Ovary (tissue), 9 donors: ENCODE data around the gene KCNMA1. TPM values are rescaled to one million over a fixed set of nuclear protein-coding genes. Genes with fewer than 3 reads are reported as not detected.

Experiments used
- DNase-seq, 5 donors: peaks; one replicate each; pipeline ENCODE4 v3.0.0-alpha.2; 2019 to 2020
- H3K27ac ChIP-seq, 2 donors: fragments of 200-600 bp; one replicate each; pipeline versions ENCODE4 v1.5.1 to v1.8.0; 2019 to 2022
- H3K27me3 ChIP-seq: fragments of 200-600 bp; one replicate; pipeline ENCODE4 v1.8.0; 2022
- H3K36me3 ChIP-seq: fragments of 200-600 bp; sonication (generic); one replicate; pipeline ENCODE4 v1.5.1; 2019
- H3K4me1 ChIP-seq: one replicate; pipeline ENCODE4 v1.8.1; 2013; ENCODE audit warnings: mild to moderate bottlenecking, moderate library complexity; ENCODE audit not compliant: insufficient read depth
- H3K4me3 ChIP-seq: fragments of 200-600 bp; sonication (generic); one replicate; pipeline ENCODE4 v1.5.1; 2017
- H3K9me3 ChIP-seq, 2 donors: fragments of 200-600 bp in 1 of 2; sonication (generic) in 1 of 2; one replicate each; pipeline versions ENCODE4 v1.5.1 to v1.8.1; 2013 to 2019; ENCODE audit warnings: mild to moderate bottlenecking in 1 of 2, moderate library complexity in 1 of 2
- EP300 ChIP-seq: sonication (generic); formaldehyde crosslinking; IDR thresholded peaks from one replicate; pipeline ENCODE4 v1.6.1; 2017; ENCODE audit warnings: antibody characterized with exemption
- POLR2A ChIP-seq: fragments of 450-650 bp; IDR thresholded peaks from one replicate; pipeline ENCODE4 v1.6.1; 2017; ENCODE audit warnings: antibody characterized with exemption, mild to moderate bottlenecking, moderate library complexity
- WGBS, 3 donors: extraction: QIAGEN DNeasy Blood & Tissue Kit in 1 of 3; methylation state at CpG; one replicate each; pipeline versions ENCODE4 v1.1.5 to v1.1.7; 2013 to 2017; 5-methylcytosine and 5-hydroxymethylcytosine counted together
- intact Hi-C, 4 donors: fragments of 100-400 bp; cut with DNase I; formaldehyde crosslinking; loops; one replicate each; pipeline versions ENCODE4 v1.11.0 to v1.15.1; 2022 to 2023
- polyA plus RNA-seq, 2 donors: library from polyadenylated mRNA; stranded (reverse); fragments of 200-250 nt in 1 of 2; fragments of 350-450 nt in 1 of 2; fragmentation: Illumina TruSeq in 1 of 2; extraction: RNeasy Lipid Tissue Mini Kit (QIAGEN cat#74804) in 1 of 2; gene quantifications; one replicate each; pipeline ENCODE4 v1.2.3, GENCODE V29; 2013 to 2014
- total RNA-seq, 7 donors: library from RNA; depleted of rRNA in 2 of 7; stranded (reverse); fragments of >200 nt in 2 of 7; fragmentation: NEBNext Ultra II Directional in 3 of 7; extraction: Animal tissue kit (Norgen Biotek cat#: 25700) in 3 of 7; gene quantifications; one replicate each; pipeline versions ENCODE4 v1.1.0 to v1.2.4, GENCODE V29; 2016 to 2023
- TF ChIP-seq, protein P1 (sequence below), 3 donors: fragments of 450-650 bp in 2 of 3; fragments of 200-600 bp in 1 of 3; IDR thresholded peaks; one replicate each; pipeline versions ENCODE4 v1.5.1 to v1.8.0; 2016 to 2022; ENCODE audit warnings: antibody characterized with exemption in 3 of 3, mild to moderate bottlenecking in 1 of 3
- donor health status: DM: no; HTN: no; CAD: no; lungs with moderate emphysema.
- donor health status: DM: no; HTN: no; CAD: no.
- donor health status: Bipolar disorder and iron deficiency.
- donor health status: DM: yes; HTN: yes; CAD: no.
- donor health status: DM: no; HTN: no; CAD: no.
- donor health status: DM: yes; HTN: yes; CAD: no.

Gene KCNMA1
- total and polyA plus RNA-seq, 9 donors = 7.0 to 83.8 (median 25.1) TPM

DNA sequence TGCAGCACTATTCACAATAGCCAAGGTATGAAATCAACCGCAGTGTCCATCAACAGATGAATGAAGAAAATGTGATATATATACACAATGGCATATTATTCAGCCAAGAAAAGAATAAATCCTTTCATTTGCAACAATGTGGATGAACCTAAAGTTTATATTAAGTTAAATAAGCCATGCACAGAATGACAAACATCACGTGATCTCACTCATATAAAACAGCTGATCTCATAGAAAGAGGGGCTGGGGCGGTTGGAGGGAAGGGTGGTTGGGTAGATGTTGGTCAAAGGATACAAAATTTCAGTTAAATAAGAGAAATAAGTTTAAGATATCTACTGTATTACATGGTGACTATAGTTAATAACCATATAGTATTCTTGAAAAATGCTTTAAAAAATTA, 502.1 kb downstream of the KCNMA1 start:
- Histone ChIP-seq H3K27ac (no peak overlapping the region), H3K4me3 (no peak overlapping the region), H3K9me3 (no peaks in the 10 kb centered on the region), H3K4me1 (no peaks in the 10 kb centered on the region), H3K27me3 (no peaks in the 10 kb centered on the region), H3K36me3 (no peaks in the 10 kb centered on the region)
- intact Hi-C loops = no loop called here
- no peak for DNase-seq
- TF ChIP-seq, protein P1, sequence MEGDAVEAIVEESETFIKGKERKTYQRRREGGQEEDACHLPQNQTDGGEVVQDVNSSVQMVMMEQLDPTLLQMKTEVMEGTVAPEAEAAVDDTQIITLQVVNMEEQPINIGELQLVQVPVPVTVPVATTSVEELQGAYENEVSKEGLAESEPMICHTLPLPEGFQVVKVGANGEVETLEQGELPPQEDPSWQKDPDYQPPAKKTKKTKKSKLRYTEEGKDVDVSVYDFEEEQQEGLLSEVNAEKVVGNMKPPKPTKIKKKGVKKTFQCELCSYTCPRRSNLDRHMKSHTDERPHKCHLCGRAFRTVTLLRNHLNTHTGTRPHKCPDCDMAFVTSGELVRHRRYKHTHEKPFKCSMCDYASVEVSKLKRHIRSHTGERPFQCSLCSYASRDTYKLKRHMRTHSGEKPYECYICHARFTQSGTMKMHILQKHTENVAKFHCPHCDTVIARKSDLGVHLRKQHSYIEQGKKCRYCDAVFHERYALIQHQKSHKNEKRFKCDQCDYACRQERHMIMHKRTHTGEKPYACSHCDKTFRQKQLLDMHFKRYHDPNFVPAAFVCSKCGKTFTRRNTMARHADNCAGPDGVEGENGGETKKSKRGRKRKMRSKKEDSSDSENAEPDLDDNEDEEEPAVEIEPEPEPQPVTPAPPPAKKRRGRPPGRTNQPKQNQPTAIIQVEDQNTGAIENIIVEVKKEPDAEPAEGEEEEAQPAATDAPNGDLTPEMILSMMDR (IDR thresholded peaks at IDR 0.05) = no peak
- TF ChIP-seq EP300 (no peak), POLR2A (no peak)
- WGBS, 3 donors = 95 to 99% (median 96%) methylated on average over 3 of the region's 3 CpGs

DNA sequence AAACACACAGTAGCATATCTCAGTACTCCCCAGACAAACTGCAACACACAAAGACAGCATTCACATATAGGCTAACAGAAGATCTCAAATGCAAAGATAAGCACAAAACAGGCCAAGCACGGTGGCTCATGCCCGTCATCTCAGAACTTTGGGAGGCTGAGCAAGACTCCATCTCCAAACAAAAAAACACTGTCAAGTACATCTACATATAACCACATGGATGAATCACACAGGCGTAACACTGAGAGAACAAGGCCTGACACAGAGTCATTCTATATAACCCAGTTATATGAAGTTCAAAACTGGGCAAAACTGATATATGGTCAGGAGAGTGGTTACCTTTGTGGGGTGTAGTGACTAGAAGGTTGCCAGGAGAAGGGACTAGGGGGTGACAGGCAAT, 506.4 kb downstream of the KCNMA1 start:
- no peaks in the 10 kb centered on the region for H3K9me3 ChIP-seq
- 93 to 98% (median 94%) methylated on average over 3 of the region's 3 CpGs for WGBS, 3 donors
- TF ChIP-seq EP300 (no peak), POLR2A (no peak)
- TF ChIP-seq, protein P1 (IDR thresholded peaks at IDR 0.05) = no peak

DNA sequence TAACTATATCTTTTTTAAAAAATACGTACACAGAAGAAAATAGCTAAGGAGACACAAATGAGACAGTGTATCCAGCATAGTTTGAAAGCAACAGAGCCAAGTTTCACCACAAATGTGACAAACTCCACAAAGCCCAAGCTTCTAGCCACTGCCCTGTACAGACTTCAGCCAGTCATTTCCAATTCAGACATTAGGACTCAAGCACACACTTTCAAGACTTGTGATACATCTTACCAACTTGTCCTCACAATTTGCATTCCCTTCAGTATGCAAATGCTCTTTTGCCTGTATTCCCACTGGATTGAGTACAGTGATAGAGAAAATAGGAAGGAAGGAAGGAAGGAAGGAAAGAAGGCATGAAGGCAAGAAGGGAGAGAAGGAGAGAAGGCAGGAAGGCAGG, 510.4 kb downstream of the KCNMA1 start:
- H3K4me1 ChIP-seq = no peaks in the 10 kb centered on the region

More for the DNA sequence above, 506.4 kb downstream of the KCNMA1 start:
- no peaks in the 10 kb centered on the region for H3K27me3 ChIP-seq
- H3K36me3 ChIP-seq = no peaks in the 10 kb centered on the region
- no peaks in the 10 kb centered on the region for H3K4me1 ChIP-seq
- no peak overlapping the region for H3K4me3 ChIP-seq
- intact Hi-C loops = no loop called here
- no peak overlapping the region for H3K27ac ChIP-seq
- DNase-seq = no peak

DNA sequence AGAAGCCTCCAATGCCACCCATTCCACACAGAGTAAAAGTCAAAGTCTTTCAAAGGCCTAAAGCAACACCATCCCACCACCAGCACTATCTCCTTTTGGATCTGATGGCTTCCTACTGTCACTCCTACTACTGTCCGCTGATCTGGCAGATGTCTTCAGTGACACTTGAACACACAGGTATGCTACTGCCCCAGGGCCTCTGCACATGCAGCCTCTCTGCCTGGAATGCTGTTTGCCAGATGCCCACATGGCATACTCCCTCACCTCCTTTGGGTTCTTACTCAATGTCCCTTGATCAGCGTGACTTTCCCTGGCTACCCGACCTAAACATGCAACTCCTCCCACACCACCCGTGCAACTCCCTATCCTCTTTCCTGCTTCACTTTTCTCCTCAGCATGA, 512.4 kb downstream of the KCNMA1 start:
- Histone ChIP-seq H3K27ac (no peak overlapping the region), H3K4me3 (no peak overlapping the region), H3K9me3 (no peaks in the 10 kb centered on the region), H3K27me3 (no peaks in the 10 kb centered on the region), H3K36me3 (no peaks in the 10 kb centered on the region), H3K4me1 (no peaks in the 10 kb centered on the region)
- 84 to 95% (median 86%) methylated on average over 4 of the region's 4 CpGs for WGBS, 3 donors
- TF ChIP-seq, protein P1 (IDR thresholded peaks at IDR 0.05) = no peak
- no peak for TF ChIP-seq EP300
- TF ChIP-seq POLR2A = no peak
- no peak for DNase-seq
- intact Hi-C loops = no loop called here

More for the DNA sequence above, 510.4 kb downstream of the KCNMA1 start:
- Histone ChIP-seq H3K27me3 (no peaks in the 10 kb centered on the region), H3K9me3 (no peaks in the 10 kb centered on the region), H3K4me3 (no peak overlapping the region), H3K27ac (no peak overlapping the region), H3K36me3 (no peaks in the 10 kb centered on the region)
- TF ChIP-seq, protein P1 (IDR thresholded peaks at IDR 0.05) = no peak
- TF ChIP-seq POLR2A = no peak
- no peak for TF ChIP-seq EP300
- WGBS, 3 donors = 86 to 94% (median 92%) methylated on average over 1 of the region's 1 CpG
- no peak for DNase-seq
- intact Hi-C loops = no loop called here
